GM19193 (cell line): ENCODE measurements around the gene AKR1C8.

Experiments
- POLR2A ChIP-seq: IDR thresholded peaks from 4 replicates; pipeline ENCODE4 v1.6.1; 2011; ENCODE audit not compliant: insufficient read depth, insufficient read length; ENCODE audit errors: extremely low read depth

AKR1C8 gene

GRCh38 chr10:5187867-5188266, 2.9 kb upstream of the AKR1C8 start:
- TF ChIP-seq POLR2A: no peak

GRCh38 chr10:5183923-5184322, 1.0 kb downstream of the AKR1C8 start:
- no peak for TF ChIP-seq POLR2A

GRCh38 chr10:5168897-5169420, 16.0 kb downstream of the AKR1C8 start:
- no peak for TF ChIP-seq POLR2A

GRCh38 chr10:5165738-5166137, 19.2 kb downstream of the AKR1C8 start:
- TF ChIP-seq POLR2A: no peak

- no peak for TF ChIP-seq POLR2A
Observed at GRCh38 chr10:5163487-5163886, 21.5 kb downstream of the AKR1C8 start.

GRCh38 chr10:5159126-5159525, 25.8 kb downstream of the AKR1C8 start:
- TF ChIP-seq POLR2A: no peak

- no peak for TF ChIP-seq POLR2A
Observed at GRCh38 chr10:5157501-5157900, 27.4 kb downstream of the AKR1C8 start.

- no peak for TF ChIP-seq POLR2A
Observed at GRCh38 chr10:5155951-5156350, 29.0 kb downstream of the AKR1C8 start.

- TF ChIP-seq POLR2A: no peak
Observed at GRCh38 chr10:5151076-5151475, 33.9 kb downstream of the AKR1C8 start.

- no peak for TF ChIP-seq POLR2A
Observed at GRCh38 chr10:5148678-5149032, 36.3 kb downstream of the AKR1C8 start.

- no peak for TF ChIP-seq POLR2A
Observed at GRCh38 chr10:5147981-5148677, 36.8 kb downstream of the AKR1C8 start.

- no peak for TF ChIP-seq POLR2A
Observed at GRCh38 chr10:5147255-5147980, 37.5 kb downstream of the AKR1C8 start.

GRCh38 chr10:5146920-5147254, 38.1 kb downstream of the AKR1C8 start:
- TF ChIP-seq POLR2A: no peak

GRCh38 chr10:5143137-5143536, 41.8 kb downstream of the AKR1C8 start:
- TF ChIP-seq POLR2A: no peak

GRCh38 chr10:5142199-5142598, 42.8 kb downstream of the AKR1C8 start:
- TF ChIP-seq POLR2A: no peak

GRCh38 chr10:5136468-5137087, 48.4 kb downstream of the AKR1C8 start:
- no peak for TF ChIP-seq POLR2A
